ENCODE measurements around the gene PRPH2. TPM values are rescaled to one million over a fixed set of nuclear protein-coding genes. Genes with fewer than 3 reads are reported as not detected.
A peak's percentile ranks its signal among the peaks of the same experiment; 100 is the strongest.
"Not testable (repeated sequence)": the region's sequence is repeated elsewhere in the genome, so short reads cannot be mapped to it uniquely, and the experiment has no call there.

The PRPH2 gene
- polyA plus RNA-seq, 1 donor: 1.5 TPM

DNA sequence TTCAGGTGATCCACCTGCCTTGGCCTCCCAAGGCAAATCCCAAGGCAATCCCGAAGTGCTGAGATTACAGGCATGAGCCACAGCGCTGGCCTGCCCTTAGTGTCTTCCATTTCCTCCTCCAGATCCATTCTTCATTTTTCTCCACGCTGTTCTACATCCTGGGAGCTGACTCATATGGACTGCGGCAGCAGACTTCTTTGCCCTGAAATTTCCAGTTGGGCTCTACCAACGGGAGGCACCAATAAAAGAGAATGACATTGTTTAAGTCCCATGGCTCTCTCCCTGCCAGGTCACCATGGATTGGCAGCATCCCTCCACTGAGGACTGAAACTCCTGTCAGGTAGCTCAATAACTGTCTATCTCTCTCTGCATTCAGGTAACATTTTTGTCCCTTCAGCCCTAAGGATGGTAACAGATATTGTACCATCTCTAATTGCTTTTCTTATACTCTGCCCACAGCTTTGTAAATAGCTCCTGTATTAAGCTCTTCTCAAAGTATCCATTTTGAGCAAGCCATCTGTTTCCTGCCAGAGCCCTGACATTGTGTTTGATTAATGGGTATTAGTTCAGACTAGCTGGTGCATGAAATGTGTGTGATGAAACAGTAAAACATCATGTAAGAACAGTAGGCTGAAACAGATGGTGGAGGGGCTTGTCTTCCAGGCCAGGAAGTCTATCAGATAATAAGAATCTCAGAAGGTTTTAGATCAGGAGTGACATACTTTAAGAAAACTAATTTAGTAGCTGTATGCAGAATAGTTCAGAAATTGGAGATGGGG is 19.9 kb upstream of the PRPH2 start:
- DNase-seq: peak in 1 of 2 donors; percentile 21
- WGBS (ENCODE audit: insufficient coverage, low lambda C conversion rate): no CpG with 5 or more reads among the region's 5 CpGs
- Histone ChIP-seq H3K4me1 (ENCODE audit: control insufficient read depth, insufficient read depth, low read length) (peaks cover 7% of the 10 kb centered on the region), H3K4me3 (ENCODE audit: low read length) (no peak overlapping the region), H3K27me3 (ENCODE audit: control insufficient read depth, insufficient read depth, low read length) (no peaks in the 10 kb centered on the region), H3K27ac (ENCODE audit: low read length) (no peak overlapping the region), H3K36me3 (ENCODE audit: control insufficient read depth, insufficient read depth, low read length) (no peaks in the 10 kb centered on the region), H3K9me3 (ENCODE audit: control insufficient read depth, low read depth, low read length) (no peaks in the 10 kb centered on the region)

DNA sequence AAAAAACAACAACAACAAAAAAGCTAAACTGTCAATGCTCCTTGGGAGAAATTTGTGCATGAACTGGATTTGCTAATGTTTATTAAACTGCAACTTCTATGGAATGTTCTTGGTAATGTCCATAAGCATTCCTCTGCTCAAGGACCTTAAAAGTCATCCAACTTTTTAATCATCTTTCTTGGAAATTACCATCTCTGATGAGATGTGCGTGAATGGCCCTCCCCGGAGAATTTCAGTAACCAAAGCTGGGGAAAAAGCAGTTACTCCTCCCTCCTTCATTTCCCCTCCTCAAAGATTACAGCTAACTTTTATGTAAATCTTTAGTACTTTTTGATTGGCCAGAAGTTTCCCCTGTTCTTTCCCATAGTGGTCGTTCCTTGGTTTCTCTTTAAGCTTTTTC is 18.3 kb upstream of the PRPH2 start:
- Histone ChIP-seq H3K27ac (ENCODE audit: low read length) (no peak overlapping the region), H3K4me1 (ENCODE audit: control insufficient read depth, insufficient read depth, low read length) (peaks cover 7% of the 10 kb centered on the region), H3K9me3 (ENCODE audit: control insufficient read depth, low read depth, low read length) (no peaks in the 10 kb centered on the region), H3K36me3 (ENCODE audit: control insufficient read depth, insufficient read depth, low read length) (no peaks in the 10 kb centered on the region), H3K4me3 (ENCODE audit: low read length) (no peak overlapping the region), H3K27me3 (ENCODE audit: control insufficient read depth, insufficient read depth, low read length) (no peaks in the 10 kb centered on the region)
- no peak for DNase-seq
- WGBS (ENCODE audit: insufficient coverage, low lambda C conversion rate): no CpG with 5 or more reads among the region's 3 CpGs

DNA sequence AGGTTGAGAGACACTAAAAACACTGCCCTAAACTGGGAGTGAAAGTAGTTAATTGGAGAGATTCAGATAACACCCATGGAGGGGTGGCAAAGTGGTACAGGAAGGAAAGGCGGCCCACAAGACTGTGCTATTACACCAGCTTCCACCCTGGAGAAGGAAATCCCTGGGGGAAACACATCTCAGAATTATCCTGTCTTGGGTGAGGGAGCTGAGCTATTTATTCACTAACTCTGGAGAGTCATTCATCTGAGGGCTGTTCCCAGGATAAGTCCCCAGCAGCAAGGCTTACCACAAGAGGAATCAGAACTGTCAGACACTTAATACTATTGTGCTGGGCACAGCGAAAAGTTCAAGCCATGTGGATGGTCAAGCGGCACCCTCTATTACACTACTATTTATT is 13.6 kb upstream of the PRPH2 start:
- Histone ChIP-seq H3K36me3 (ENCODE audit: control insufficient read depth, insufficient read depth, low read length) (no peaks in the 10 kb centered on the region), H3K4me1 (ENCODE audit: control insufficient read depth, insufficient read depth, low read length) (no peaks in the 10 kb centered on the region), H3K4me3 (ENCODE audit: low read length) (no peak overlapping the region), H3K27me3 (ENCODE audit: control insufficient read depth, insufficient read depth, low read length) (no peaks in the 10 kb centered on the region), H3K9me3 (ENCODE audit: control insufficient read depth, low read depth, low read length) (no peaks in the 10 kb centered on the region), H3K27ac (ENCODE audit: low read length) (no peak overlapping the region)
- no CpG with 5 or more reads among the region's 3 CpGs for WGBS (ENCODE audit: insufficient coverage, low lambda C conversion rate)
- no peak for DNase-seq

DNA sequence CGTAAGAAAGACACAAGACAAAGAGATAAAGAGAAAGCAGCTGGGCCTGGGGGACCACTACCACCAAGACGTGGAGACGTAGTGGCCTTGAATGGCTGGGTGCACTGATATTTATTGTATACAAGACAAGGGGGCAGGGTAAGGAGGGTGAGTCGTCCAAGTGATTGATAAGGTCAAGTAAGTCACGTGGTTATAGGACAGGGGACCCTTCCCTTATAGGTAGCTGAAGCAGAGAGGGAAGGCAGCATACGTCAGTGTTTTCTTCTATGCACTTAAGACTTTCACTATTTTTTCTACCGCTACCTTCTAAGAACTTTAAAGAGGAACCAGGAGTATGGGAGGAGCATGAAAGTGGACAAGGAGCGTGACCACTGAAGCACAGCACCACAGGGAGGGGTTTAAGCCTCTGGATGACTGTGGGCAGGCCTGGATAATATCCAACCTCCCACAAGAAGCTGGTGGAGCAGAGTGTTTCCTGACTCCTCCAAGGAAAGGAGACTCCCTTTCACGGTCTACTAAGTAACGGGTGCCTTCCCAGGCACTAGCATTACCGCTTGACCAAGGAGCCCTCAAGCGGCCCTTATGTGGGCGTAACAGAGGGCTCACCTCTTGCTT is 11.6 kb upstream of the PRPH2 start:
- WGBS (ENCODE audit: insufficient coverage, low lambda C conversion rate): 95% methylated on average over 2 of the region's 13 CpGs
- H3K9me3 ChIP-seq (ENCODE audit: control insufficient read depth, low read depth, low read length); DNase-seq; H3K27me3 ChIP-seq (ENCODE audit: control insufficient read depth, insufficient read depth, low read length); H3K4me3 ChIP-seq (ENCODE audit: low read length); H3K27ac ChIP-seq (ENCODE audit: low read length); H3K36me3 ChIP-seq (ENCODE audit: control insufficient read depth, insufficient read depth, low read length); H3K4me1 ChIP-seq (ENCODE audit: control insufficient read depth, insufficient read depth, low read length): not testable (repeated sequence)

DNA sequence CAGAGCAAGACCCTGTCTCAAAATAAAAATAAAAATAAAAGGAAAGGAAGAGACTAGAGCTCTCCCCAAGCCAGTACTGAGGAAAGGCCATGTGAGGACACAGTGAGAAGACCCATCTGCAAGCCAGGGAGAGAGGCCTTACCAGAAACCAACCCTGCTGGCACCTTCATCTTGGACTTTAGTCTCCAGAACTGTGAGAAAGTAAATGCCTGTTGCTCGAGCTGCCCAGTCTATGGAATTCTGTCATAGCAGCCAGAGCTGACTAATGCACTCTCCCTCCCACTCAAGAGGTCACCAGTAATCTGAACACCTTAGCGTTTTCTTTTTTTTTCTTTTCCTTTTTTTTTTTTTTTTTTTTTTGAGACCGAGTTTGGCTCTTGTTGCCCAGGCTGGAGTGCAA is 7.3 kb upstream of the PRPH2 start:
- H3K9me3 ChIP-seq (ENCODE audit: control insufficient read depth, low read depth, low read length): no peaks in the 10 kb centered on the region
- no peaks in the 10 kb centered on the region for H3K36me3 ChIP-seq (ENCODE audit: control insufficient read depth, insufficient read depth, low read length)
- H3K27ac ChIP-seq (ENCODE audit: low read length): no peak overlapping the region
- no peak for DNase-seq
- H3K4me3 ChIP-seq (ENCODE audit: low read length): no peak overlapping the region
- peaks cover 3% of the 10 kb centered on the region for H3K27me3 ChIP-seq (ENCODE audit: control insufficient read depth, insufficient read depth, low read length)
- peaks cover 5% of the 10 kb centered on the region for H3K4me1 ChIP-seq (ENCODE audit: control insufficient read depth, insufficient read depth, low read length)
- WGBS (ENCODE audit: insufficient coverage, low lambda C conversion rate): no CpG with 5 or more reads among the region's 3 CpGs

DNA sequence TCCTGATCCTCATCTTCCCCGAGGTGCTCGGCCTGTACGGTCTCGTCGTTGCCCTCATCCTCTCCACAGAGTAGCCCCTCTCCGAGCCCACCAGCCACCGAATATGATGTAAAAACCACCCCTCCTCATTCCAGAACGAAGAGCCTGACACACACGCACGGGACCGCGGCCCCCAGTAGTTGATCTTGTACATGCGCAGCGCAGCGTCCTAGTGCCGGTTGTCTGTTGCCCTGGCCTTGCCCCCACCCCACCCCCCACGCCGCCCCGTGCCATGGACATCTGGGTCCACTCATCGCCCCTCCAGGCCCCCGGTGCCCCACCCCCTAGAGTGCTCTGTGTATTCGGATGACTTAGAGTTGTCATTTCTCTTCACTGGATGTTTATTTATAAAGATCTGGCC is 5.2 kb upstream of the PRPH2 start:
- no peak for DNase-seq
- Histone ChIP-seq H3K9me3 (ENCODE audit: control insufficient read depth, low read depth, low read length) (no peaks in the 10 kb centered on the region), H3K4me3 (ENCODE audit: low read length) (peak overlapping the region; percentile 36), H3K4me1 (ENCODE audit: control insufficient read depth, insufficient read depth, low read length) (peaks cover 5% of the 10 kb centered on the region), H3K27ac (ENCODE audit: low read length) (peak overlapping the region; percentile 14), H3K36me3 (ENCODE audit: control insufficient read depth, insufficient read depth, low read length) (no peaks in the 10 kb centered on the region), H3K27me3 (ENCODE audit: control insufficient read depth, insufficient read depth, low read length) (peaks cover 3% of the 10 kb centered on the region)
- WGBS (ENCODE audit: insufficient coverage, low lambda C conversion rate): no CpG with 5 or more reads among the region's 22 CpGs

DNA sequence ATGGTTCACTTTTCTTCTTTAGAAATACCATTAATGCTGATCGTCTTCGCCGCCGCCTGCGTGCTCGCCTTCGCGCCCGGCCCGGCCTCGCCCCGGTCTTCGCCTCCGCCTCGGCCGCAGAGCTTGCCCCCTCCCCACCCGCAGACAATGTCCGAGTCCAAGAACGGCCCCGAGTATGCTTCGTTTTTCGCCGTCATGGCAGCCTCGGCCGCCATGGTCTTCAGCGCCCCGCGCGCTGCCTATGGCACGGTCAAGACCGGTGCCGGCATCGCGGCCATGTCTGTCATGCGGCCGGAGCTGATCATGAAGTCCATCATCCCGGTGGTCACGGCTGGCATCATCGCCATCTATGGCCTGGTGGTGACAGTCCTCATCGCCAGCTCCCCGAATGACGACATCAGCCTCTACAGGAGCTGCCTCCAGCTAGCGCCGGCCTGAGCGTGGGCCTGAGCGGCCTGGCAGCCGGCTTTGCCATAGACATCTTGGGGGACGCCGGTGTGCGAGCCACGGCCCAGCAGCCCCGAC is 4.8 kb upstream of the PRPH2 start:
- H3K4me1 ChIP-seq (ENCODE audit: control insufficient read depth, insufficient read depth, low read length): peaks cover 5% of the 10 kb centered on the region
- peak overlapping the region; percentile 14 for H3K27ac ChIP-seq (ENCODE audit: low read length)
- no peaks in the 10 kb centered on the region for H3K9me3 ChIP-seq (ENCODE audit: control insufficient read depth, low read depth, low read length)
- no peaks in the 10 kb centered on the region for H3K36me3 ChIP-seq (ENCODE audit: control insufficient read depth, insufficient read depth, low read length)
- no CpG with 5 or more reads among the region's 52 CpGs for WGBS (ENCODE audit: insufficient coverage, low lambda C conversion rate)
- H3K4me3 ChIP-seq (ENCODE audit: low read length): peak overlapping the region; percentile 36
- DNase-seq: peak in 1 of 2 donors; percentile 57
- peaks cover 3% of the 10 kb centered on the region for H3K27me3 ChIP-seq (ENCODE audit: control insufficient read depth, insufficient read depth, low read length)

DNA sequence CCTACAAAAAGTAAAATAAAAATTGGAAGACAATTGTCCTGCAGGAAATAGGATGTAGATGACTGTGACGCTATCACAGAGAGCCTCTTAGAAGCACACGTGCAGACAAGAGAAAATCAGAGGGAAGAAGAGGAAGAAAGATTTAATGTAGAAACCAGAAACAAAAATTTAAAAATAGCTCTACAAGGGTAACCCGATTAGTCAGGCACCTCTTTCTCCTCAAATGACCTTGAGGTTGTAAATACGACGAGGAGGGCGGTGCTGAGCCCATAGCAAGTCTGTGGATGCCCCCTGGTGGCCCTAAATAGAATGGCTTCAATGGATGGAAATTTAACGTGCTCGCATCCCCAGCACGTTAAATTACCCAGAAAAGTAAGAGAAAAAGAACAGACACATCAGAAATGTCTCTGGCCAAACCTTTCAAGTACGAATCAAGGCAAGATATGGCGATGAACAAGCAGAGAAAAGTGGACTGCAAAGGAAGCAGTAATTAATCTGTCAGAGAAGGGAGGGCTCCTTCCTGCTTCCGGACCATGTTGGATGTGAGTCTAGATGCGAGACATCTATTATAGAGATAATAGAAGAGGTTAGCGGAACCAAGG is 4.2 kb upstream of the PRPH2 start:
- DNase-seq: peak; percentile 77 to 83
- Histone ChIP-seq H3K27ac (ENCODE audit: low read length) (peak overlapping the region; percentile 14), H3K9me3 (ENCODE audit: control insufficient read depth, low read depth, low read length) (no peaks in the 10 kb centered on the region), H3K4me3 (ENCODE audit: low read length) (peak overlapping the region; percentile 36), H3K36me3 (ENCODE audit: control insufficient read depth, insufficient read depth, low read length) (no peaks in the 10 kb centered on the region), H3K4me1 (ENCODE audit: control insufficient read depth, insufficient read depth, low read length) (peaks cover 5% of the 10 kb centered on the region), H3K27me3 (ENCODE audit: control insufficient read depth, insufficient read depth, low read length) (peaks cover 3% of the 10 kb centered on the region)
- WGBS (ENCODE audit: insufficient coverage, low lambda C conversion rate): 13% methylated on average over 4 of the region's 14 CpGs

DNA sequence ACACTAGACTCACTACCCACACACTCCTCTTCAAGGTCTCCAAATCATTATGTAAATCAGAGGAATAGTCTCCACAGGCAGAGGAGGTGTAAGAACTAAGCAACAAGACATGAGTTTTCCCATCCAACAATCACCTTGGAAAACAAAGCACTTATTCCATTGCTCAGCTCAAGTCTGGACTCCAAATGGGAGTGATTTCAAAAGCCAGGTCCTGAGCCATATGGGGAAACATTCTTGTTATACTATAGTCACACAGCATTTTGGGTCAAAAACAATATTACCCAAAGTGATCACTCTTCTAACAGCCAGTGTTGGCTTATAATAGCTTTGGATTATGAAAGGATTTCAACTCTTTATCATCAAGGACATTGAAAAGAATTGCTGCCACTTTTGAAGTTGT is 3.6 kb upstream of the PRPH2 start:
- Histone ChIP-seq H3K4me1 (ENCODE audit: control insufficient read depth, insufficient read depth, low read length) (peaks cover 5% of the 10 kb centered on the region), H3K4me3 (ENCODE audit: low read length) (no peak overlapping the region), H3K9me3 (ENCODE audit: control insufficient read depth, low read depth, low read length) (no peaks in the 10 kb centered on the region), H3K27me3 (ENCODE audit: control insufficient read depth, insufficient read depth, low read length) (peaks cover 3% of the 10 kb centered on the region), H3K27ac (ENCODE audit: low read length) (no peak overlapping the region), H3K36me3 (ENCODE audit: control insufficient read depth, insufficient read depth, low read length) (no peaks in the 10 kb centered on the region)
- no peak for DNase-seq

DNA sequence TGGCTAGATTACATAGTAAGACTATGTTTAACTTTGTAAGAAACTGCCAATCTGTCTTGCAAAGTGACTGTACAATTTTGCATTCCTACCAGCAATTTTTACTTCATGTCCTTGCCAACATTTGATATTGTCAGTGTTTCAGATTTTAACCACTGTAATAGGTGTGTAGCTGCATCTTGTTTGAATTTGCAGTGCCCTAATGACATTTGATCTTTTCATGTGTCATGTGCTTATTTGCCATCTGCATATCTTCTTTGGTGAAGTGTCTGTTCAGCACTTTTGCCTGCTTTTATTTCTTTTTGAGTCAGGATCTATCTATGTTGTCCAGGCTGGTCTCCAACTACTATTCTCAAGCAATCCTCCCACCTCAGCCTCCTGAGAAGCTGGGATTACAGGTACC is 2.4 kb upstream of the PRPH2 start:
- Histone ChIP-seq H3K9me3 (ENCODE audit: control insufficient read depth, low read depth, low read length) (no peaks in the 10 kb centered on the region), H3K4me3 (ENCODE audit: low read length) (no peak overlapping the region), H3K36me3 (ENCODE audit: control insufficient read depth, insufficient read depth, low read length) (no peaks in the 10 kb centered on the region), H3K27ac (ENCODE audit: low read length) (no peak overlapping the region), H3K4me1 (ENCODE audit: control insufficient read depth, insufficient read depth, low read length) (peaks cover 5% of the 10 kb centered on the region), H3K27me3 (ENCODE audit: control insufficient read depth, insufficient read depth, low read length) (peaks cover 3% of the 10 kb centered on the region)
- DNase-seq: no peak
